Astrocyte of the spinal cord (primary cell): ENCODE measurements around the gene LTB4R2.
A peak's percentile ranks its signal among the peaks of the same experiment; 100 is the strongest.
"Not testable (repeated sequence)": the region's sequence is repeated elsewhere in the genome, so short reads cannot be mapped to it uniquely, and the experiment has no call there.

Source experiments
- DNase-seq: peaks from one replicate; pipeline ENCODE4 v3.0.0; 2011; ENCODE audit warnings: low read depth, low spot score
- H3K4me3 ChIP-seq: 2 replicates; pipeline ENCODE4 v1.5.1; 2011; ENCODE audit warnings: low read depth, mild to moderate bottlenecking, low read length, moderate library complexity
- in situ Hi-C: cut with HindIII; loops from 2 replicates; pipeline ENCODE4 v1.10.0; 2017; ENCODE audit warnings: low sequenced_read_pairs
- TF ChIP-seq, protein P1 (sequence below): IDR thresholded peaks from 2 replicates; pipeline ENCODE4 v1.5.1; 2012; ENCODE audit warnings: low read depth, mild to moderate bottlenecking, low read length, inconsistent platforms

Gene LTB4R2

DNA sequence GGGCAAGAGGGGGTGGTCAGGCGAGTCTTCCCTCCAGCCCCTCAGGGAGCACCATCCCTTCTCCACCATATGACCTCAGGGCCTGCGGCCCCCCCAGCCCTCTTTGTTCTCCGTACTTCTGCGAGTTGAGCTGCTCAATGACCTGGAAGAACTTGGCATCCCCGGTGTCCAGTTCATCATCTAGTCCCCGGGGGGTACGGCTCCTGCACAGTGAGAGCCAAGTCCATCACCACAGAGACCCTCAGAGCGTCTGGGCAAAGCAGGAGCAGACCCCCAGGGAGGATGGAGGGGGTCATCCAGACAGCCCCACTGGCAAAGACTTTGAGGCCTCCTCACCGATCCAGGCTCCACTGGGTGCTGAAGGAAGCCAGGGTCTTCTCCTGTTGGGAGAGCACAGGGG lies 16.0 kb downstream of the LTB4R2 start:
- no peak overlapping the region for H3K4me3 ChIP-seq
- TF ChIP-seq, protein P1, sequence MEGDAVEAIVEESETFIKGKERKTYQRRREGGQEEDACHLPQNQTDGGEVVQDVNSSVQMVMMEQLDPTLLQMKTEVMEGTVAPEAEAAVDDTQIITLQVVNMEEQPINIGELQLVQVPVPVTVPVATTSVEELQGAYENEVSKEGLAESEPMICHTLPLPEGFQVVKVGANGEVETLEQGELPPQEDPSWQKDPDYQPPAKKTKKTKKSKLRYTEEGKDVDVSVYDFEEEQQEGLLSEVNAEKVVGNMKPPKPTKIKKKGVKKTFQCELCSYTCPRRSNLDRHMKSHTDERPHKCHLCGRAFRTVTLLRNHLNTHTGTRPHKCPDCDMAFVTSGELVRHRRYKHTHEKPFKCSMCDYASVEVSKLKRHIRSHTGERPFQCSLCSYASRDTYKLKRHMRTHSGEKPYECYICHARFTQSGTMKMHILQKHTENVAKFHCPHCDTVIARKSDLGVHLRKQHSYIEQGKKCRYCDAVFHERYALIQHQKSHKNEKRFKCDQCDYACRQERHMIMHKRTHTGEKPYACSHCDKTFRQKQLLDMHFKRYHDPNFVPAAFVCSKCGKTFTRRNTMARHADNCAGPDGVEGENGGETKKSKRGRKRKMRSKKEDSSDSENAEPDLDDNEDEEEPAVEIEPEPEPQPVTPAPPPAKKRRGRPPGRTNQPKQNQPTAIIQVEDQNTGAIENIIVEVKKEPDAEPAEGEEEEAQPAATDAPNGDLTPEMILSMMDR = no peak
- no peak for DNase-seq
- in situ Hi-C loops = no loop called here

- in situ Hi-C loops = no loop called here
- TF ChIP-seq, protein P1 = no peak
- no peak for DNase-seq
- no peak overlapping the region for H3K4me3 ChIP-seq
Measured at GRCh38 chr14:24327303-24327702, 17.4 kb downstream of the LTB4R2 start.

DNA sequence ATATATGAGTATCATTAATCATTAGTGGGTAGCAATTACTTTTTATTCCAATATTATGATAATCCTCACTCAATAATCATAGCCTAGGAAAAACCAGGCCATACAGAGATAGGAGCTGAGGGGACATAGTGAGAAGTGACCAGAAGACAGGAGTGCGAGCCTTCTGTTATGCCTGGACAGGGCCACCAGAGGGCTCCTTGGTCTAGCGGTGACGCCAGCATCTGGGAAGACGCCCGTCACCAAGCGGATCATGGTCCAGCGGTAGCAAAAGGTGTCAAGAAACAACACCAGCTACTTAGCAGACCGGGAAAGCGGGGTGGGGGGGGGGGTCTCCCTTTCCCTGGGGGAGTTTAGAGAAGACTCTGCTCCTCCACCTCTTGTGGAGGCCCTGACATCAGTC lies 18.0 kb downstream of the LTB4R2 start:
- TF ChIP-seq, protein P1 = peak; percentile 33
- H3K4me3 ChIP-seq, DNase-seq, in situ Hi-C loops: not testable (repeated sequence)

DNA sequence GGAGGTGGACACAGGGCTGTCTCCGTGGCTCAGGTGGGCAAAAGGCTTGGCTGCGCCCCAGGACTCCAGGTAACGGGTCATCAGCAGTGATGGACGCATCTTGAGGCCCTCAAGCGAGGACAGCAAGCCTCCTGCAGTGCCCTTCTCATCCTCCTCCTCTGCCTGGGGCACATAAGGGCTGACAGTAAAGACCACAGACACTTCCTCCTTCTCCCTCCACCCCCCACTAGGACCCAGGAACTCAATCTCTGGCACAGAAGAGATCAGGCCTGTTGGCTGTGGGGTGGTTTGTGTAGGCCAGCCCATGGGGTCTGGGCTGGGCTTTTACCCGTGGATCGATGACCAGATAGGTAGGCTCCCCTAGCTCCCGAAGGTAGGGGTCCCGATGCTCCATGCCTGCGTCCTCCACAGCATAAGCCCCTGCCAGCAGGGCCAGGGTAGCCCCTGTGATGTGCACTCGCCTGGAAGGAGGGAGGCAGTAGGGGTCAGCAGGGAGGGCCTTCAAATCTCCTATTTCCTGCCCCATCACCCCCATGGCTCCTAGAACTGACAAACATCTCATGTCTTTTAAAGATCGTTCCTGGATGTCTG lies 19.2 kb downstream of the LTB4R2 start:
- H3K4me3 ChIP-seq = no peak overlapping the region
- in situ Hi-C loops = no loop called here
- TF ChIP-seq, protein P1 = no peak
- no peak for DNase-seq

GRCh38 chr14:24329736-24330135 lies 19.8 kb downstream of the LTB4R2 start:
- TF ChIP-seq, protein P1 = no peak
- H3K4me3 ChIP-seq = no peak overlapping the region
- DNase-seq = no peak
- in situ Hi-C loops = loop anchor here (10.0 kb wide), 1 partner anchor 105 kb away; no protein-coding TSS in a partner anchor

- DNase-seq = no peak
- in situ Hi-C loops = loop anchor here (10.0 kb wide), 1 partner anchor 104 kb away; no protein-coding TSS in a partner anchor
- TF ChIP-seq, protein P1 = no peak
- no peak overlapping the region for H3K4me3 ChIP-seq
Measured at GRCh38 chr14:24330973-24331674, 21.2 kb downstream of the LTB4R2 start.
